Liver (tissue), 5 donors: ENCODE measurements around the gene TAPT1. TPM values are rescaled to one million over a fixed set of nuclear protein-coding genes. Genes with fewer than 3 reads are reported as not detected.

Source experiments
- polyA plus RNA-seq, 2 donors: library from polyadenylated mRNA; stranded (reverse) in 1 of 2; unstranded in 1 of 2; fragments of 200-250 nt in 1 of 2; fragments of >200 nt in 1 of 2; fragmentation: Nextera tagmentation in 1 of 2; extraction: Ambion mirVana in 1 of 2; gene quantifications; one replicate each; pipeline versions ENCODE4 v1.2.1 to v1.2.3, GENCODE V29; 2013 to 2015
- small RNA-seq: library from RNA; depleted of rRNA; stranded (forward); fragments of <200 nt; gene quantifications from one replicate; pipeline ENCODE3, GENCODE V24; 2014
- total RNA-seq, 2 donors: library from RNA; depleted of rRNA; stranded (reverse); fragments of >200 nt; gene quantifications; one replicate each; pipeline ENCODE4 v1.2.3, GENCODE V29; 2014
- donor health status: healthy.
- donor health status: healthy.
- donor health status: healthy.

TAPT1 gene
- total and polyA plus RNA-seq, 4 donors = 12.2 to 53.7 (median 22.1) TPM

Small RNAs within 50 kb of the gene (small RNA-seq; reads per million reads assigned to genes)
- not detected for gene RPS21P4

Other genes starting within 250 kb of the TAPT1 start
- 1 to 10 TPM; 3.8 to 5.2 TPM for gene PROM1, start 142.4 kb downstream of the TAPT1 start, total RNA-seq
- gene PROM1, start 142.4 kb downstream of the TAPT1 start, polyA plus RNA-seq = 1 to 10 TPM; 1.2 to 3.6 TPM